ENCODE measurements around the gene GIT1. TPM values are rescaled to one million over a fixed set of nuclear protein-coding genes. Genes with fewer than 3 reads are reported as not detected.

Gene GIT1
- total and polyA plus RNA-seq, 2 of the 13 experiments (the other 11 are each of a cell fraction or from before 2014, with no cell fraction given) = 14.2 to 30.8 TPM

GRCh38 chr17:29592850-29593551, 3.6 kb upstream of the GIT1 start, which contains the start of gene ANKRD13B (continued):
- TF ChIP-seq PRDM15 (CRISPR knock-in tag; IDR thresholded peaks at IDR 0.05) (0 out of 2 replicates have a peak, but pooled peaks have one; percentile 15), ZGPAT (CRISPR knock-in tag; IDR thresholded peaks at IDR 0.05) (no peak), MXD4 (CRISPR knock-in tag; IDR thresholded peaks at IDR 0.05) (no peak), SAP130 (CRISPR knock-in tag; IDR thresholded peaks at IDR 0.05; ENCODE audit: low read depth) (peak; percentile 2; the same call in 1 of the 2 replicates), CENPT (CRISPR knock-in tag; IDR thresholded peaks at IDR 0.05; ENCODE audit: low read depth) (no peak), THAP11 (CRISPR knock-in tag; IDR thresholded peaks at IDR 0.05) (peak; percentile 95), ZNF256 (CRISPR knock-in tag; conservative IDR thresholded peaks at IDR 0.05) (no peak), PAX8 (CRISPR knock-in tag; IDR thresholded peaks at IDR 0.05; ENCODE audit: borderline replicate concordance) (no peak), ZNF792 (CRISPR knock-in tag; IDR thresholded peaks at IDR 0.05) (no peak)
